ENCODE results near the gene HIPK3.

GRCh38 chr11:33268945-33269540 is 11.9 kb downstream of the HIPK3 start:
- TF ChIP-seq, protein P1, sequence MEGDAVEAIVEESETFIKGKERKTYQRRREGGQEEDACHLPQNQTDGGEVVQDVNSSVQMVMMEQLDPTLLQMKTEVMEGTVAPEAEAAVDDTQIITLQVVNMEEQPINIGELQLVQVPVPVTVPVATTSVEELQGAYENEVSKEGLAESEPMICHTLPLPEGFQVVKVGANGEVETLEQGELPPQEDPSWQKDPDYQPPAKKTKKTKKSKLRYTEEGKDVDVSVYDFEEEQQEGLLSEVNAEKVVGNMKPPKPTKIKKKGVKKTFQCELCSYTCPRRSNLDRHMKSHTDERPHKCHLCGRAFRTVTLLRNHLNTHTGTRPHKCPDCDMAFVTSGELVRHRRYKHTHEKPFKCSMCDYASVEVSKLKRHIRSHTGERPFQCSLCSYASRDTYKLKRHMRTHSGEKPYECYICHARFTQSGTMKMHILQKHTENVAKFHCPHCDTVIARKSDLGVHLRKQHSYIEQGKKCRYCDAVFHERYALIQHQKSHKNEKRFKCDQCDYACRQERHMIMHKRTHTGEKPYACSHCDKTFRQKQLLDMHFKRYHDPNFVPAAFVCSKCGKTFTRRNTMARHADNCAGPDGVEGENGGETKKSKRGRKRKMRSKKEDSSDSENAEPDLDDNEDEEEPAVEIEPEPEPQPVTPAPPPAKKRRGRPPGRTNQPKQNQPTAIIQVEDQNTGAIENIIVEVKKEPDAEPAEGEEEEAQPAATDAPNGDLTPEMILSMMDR (IDR thresholded peaks at IDR 0.05), result no peak
- TF ChIP-seq POLR2A (IDR thresholded peaks at IDR 0.05), result no peak
